NCI-H128 (cell line): ENCODE results near the gene LMOD3.

Source experiments
- DNase-seq: peaks from one replicate; lab custom pipeline; 2025; ENCODE audit not compliant: unreplicated experiment; lab: John Stamatoyannopoulos, UW

Gene LMOD3

DNA sequence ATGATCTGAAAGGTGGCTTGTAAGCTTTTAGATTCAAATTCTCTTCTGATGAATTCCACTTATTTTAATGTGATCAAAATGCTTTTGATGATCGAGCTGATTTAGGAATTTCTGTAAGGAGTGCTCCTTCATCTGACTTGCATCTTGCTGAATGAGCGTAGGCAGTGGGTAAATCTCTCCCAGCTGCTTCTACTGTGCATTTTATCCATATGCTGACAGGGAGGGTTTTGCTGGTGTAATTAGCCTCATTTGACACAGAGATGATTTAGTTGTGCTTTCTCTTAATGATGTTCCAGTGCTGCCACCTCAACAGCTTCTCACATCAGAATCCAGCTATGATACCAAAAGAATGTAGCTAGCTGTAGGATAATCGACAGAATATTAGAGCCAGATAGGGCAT is 3.8 kb upstream of the LMOD3 start:
- no peak for DNase-seq

DNA sequence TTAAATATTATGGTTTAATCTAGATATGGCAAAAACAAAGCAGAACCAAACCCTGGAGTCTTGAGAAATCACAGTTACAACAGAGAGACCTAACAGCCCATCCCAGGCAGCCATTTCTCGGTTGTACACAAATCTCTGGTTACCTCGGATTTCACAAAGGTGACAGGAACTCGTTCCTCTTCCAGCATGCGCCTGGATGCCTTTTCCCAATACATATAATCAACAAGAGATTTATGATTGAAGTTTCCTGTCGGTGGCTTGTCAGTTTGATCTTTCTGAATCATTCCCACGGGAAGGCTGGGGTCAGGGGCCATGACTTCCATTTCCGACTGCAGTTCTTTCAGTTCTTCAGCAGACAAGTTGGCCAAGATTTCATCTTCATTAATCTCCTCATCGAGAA is 445 bp downstream of the LMOD3 start:
- no peak for DNase-seq

DNA sequence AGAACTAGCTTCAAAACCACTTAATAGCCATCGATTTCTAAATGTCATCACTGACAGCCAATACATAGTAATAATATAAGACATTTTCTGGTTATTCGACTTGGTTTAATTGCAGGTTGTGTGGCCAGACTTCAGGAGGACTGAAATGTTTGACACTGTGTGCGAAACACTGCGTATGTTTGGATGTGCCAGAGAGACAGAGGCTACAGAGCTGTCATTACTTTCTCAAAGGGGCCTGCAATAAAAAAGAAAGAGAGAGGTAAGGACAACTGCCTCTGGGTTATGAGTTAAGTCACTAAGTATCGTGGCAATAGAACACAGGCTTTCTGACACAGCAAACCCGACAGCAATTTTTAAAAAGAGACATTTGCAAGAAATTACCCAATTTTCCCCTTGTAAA is 882 bp downstream of the LMOD3 start:
- DNase-seq = no peak

DNA sequence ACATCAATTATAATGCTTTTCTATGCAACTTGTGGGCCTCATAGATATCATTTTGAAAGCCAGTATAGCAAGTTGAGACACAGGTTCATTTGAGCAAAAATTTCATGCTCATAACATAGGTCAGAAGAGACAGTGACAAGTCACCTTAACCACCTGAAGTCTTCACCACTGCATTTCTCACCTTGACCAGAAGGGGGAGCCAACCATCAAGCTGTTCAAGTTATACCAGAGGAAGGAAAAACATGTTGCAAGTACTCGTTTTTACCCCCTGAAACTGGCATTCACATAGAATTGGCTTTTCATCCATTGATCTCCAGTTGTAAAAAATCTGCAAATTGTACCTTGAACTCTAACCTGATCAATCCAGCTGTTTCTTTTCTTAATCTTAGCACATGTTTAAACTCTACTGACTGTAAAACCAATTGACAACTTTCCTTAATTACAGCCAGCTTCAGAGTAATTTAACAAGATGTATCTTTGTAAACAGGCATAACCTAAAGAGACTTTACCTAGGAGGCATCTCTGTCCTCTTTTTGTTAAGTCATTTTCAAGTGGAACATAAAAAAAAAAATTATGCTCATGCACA is 1.4 kb downstream of the LMOD3 start:
- peak; percentile 51 for DNase-seq

DNA sequence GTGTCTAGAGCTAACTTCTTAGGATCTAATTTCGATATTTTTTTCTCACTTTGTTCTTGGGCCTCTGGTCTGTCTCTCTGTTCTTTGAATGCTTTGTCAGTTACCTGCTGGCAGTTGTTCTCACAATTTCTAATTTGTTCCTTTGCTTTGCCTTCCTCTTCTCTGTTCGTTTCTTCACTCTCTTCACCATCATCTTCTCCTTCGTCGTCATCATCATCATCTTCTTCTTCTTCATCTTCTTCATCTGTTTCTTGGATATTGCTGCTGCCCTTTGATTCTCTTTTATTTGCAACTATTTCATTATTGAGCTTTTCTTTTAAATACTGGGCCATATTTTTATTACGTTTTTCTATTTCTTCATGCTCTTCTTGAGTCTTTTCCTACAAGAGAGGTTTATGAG is 2.7 kb downstream of the LMOD3 start:
- no peak for DNase-seq

DNA sequence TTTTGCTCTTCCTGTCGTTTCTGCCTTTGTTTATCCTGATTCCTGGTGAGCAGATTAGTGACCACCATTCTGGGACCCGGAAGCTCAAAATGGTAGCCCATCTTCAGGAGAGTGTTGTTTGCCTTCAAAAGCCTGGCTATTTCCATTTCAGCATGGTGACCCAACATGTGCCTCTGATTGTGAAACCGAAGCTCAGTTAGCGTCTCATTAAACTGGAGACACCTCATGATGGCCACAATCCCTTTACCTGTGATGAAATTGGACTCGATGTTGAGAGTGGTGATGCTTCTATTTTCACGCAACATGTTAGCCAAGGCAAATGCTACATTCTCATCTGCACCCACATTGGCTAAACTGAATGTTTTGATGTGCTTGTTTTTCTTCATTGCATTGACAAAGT is 3.3 kb downstream of the LMOD3 start:
- DNase-seq = no peak

DNA sequence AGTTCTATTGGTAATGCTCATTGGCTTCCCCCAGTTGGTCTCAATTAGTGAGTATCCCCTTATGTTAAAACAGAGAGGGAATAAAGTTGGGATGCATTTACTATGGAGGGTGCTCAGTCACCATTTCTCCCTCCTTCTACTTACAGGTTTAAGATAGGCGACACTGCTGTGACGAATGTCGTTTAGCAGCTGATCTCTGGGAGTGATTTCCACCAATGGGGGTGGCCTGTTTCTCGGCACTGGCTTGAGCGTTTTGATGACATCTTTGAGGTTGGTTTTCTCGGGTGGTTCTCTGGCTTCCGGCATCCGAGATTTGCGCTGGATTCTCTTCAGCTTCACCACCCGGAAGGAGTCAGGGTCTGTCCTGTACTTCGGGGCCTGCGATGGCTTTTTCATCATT is 3.8 kb downstream of the LMOD3 start:
- DNase-seq = no peak

DNA sequence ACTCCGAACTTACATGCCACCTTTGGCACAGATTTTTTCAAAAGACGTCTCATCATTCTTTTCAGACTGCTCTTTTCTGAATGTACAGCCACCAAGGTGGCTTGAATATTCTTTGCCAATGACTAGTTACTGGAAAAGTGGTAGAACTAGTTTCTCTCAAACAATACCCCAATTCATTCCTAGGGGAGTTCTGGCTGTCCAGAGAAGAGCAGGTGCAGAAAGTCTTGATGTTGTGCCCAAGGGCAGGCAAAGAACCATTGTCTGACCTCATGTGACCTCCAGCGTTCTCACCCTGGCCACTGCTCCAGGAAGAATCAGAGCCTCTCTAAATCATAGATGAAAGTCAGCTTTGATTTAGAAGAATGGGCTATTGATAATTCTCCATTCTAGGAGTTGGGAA is 5.5 kb downstream of the LMOD3 start:
- DNase-seq = no peak

DNA sequence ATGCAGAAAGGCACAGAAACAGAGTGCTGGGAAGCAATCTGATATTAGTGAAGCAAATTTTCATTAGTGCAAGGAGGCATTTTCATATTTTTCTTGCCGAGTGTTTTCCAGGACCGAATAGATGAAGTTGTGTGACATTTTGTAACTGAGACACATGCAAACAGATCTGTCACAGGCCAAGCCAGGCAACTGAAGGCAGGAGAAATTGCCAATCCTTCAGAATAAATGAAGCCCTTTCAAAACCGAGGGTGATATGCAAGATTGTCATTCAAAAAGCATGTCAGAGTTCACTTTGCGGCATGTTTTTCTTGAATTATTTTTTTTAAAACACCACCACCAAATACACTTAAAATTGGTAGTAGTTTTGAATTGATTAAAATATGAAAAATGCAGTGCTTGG is 6.2 kb downstream of the LMOD3 start:
- DNase-seq = no peak

DNA sequence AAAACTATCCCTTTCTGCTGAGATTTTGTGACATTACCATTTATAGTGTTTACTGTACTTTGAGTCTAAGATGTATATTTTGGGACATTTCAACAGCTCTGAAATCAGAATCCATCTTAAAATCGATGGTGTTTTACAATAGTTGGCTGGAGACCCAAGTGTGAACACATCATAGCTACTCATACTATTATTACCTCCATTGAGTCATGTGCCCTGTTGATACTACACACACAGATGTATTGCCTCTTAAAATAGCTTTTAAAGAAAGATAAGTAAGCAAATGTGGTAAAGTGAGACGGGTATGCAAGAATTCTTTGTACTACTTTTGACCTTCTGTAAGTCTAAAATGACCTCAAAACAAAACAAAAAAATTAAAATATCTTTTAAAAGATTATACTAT is 6.7 kb downstream of the LMOD3 start:
- no peak for DNase-seq

DNA sequence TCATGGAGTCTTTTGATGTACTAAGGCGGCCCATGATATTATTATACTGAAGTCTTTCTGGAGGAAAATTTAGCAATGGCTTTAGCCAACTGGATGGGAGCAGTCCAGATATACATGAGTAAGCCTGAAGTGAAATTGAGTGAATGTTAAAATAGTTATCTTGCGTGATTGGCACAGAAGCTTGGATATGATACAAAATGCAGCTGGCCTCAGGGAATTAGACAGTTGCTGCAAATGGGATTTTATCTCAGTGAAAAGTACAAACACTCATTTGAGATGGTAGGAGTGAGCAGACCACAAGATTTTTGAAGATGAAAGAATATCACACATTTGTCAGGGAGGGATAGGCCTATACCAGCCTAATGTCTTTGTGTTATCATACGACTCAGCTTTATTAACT is 8.9 kb downstream of the LMOD3 start:
- DNase-seq = no peak

DNA sequence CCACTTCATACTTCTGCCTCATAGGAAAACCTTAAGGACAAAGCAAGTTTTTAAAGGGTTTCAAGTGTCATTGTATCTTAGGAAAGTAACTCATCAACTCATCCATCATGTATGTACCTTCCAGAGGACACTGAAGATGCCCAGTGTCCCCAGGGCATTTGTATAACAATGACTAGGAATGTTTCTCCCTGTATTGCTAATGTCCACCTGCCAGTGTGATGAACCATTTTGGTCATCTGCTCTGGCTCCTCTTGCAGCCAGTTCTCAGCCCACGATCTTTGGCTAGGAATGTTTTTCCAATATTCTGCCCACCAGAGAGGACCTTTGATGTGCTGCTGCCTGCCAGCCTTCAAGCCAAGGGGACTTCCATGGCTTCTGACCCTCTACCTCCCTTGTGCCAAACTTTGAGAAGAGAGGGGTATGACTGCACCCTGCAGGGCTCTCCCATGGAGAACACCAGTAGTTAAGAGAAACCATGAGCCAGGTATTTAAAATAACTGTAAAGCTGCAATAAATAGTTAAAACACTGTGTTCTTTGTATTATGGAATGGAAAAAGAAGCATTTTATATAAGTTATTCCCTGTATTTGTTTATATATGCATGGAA is 11.4 kb downstream of the LMOD3 start:
- no peak for DNase-seq

DNA sequence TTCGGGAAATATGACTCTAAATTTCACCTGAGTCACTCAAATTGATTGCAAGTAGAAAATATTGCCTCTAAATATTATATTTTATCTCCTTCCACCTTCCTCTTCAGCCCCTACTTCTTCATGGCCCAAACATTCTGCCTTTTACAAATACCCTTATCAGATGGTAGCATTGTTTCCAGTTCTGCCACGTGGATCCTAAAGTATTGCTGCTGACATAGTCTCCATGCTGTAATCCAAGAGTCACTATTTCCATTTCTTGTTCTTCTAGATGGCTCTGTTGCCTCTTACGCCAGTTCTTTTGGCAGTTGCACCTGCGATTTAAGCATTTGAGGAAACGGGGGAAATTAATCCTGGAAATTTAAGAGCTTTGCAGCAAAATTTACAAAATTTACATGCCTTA is 13.6 kb downstream of the LMOD3 start:
- no peak for DNase-seq

DNA sequence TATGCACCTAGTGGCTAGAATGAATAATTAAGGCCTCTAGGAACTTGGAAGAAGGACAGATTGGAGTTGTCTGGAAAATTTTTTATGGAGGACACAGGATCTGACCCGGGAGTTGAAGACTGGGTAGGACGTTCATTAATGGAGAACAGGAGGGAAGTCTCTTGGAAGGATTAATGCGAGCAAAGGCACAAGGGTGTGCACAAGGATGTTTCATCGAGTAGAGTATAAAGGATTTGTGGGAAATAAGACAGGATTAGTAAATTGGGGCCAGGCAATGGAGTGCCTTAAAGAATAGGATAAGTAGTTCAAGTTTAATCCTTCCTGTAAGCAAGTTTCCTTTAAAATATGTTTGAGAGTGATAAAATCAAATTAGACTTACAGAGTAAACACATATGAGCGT is 14.6 kb downstream of the LMOD3 start:
- no peak for DNase-seq

DNA sequence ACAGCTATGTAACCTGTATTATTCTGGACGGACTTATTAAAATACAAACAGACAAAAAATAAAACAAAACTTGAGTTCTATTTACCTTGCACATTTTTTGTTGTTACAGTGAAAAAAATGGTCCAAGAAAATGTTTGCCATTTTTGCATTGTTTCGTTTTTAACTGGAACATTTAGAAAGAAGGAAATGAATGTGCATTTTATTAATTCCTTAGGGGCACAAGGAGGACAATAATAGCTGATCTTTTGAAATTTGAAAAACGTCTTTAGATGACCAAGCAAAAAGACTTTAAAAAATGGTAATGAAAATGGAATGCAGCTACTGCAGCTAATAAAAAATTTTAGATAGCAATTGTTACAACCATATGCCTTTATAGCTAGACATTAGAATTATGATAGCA is 17.1 kb downstream of the LMOD3 start:
- no peak for DNase-seq

DNA sequence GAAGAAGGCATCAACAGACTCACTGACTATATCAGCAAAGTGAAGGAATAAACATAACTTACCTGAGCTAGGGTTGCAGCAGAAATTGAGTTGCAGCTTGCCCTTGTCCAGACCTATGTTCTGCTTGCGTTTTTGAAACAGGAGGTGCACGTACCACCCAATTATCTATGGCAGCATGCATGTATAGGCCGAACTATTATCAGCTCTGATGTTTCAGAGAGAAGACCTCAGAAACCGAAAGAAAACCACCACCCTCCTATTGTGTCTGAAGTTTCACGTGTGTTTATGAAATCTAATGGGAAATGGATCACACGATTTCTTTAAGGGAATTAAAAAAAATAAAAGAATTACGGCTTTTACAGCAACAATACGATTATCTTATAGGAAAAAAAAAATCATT is 17.8 kb downstream of the LMOD3 start:
- DNase-seq = no peak

DNA sequence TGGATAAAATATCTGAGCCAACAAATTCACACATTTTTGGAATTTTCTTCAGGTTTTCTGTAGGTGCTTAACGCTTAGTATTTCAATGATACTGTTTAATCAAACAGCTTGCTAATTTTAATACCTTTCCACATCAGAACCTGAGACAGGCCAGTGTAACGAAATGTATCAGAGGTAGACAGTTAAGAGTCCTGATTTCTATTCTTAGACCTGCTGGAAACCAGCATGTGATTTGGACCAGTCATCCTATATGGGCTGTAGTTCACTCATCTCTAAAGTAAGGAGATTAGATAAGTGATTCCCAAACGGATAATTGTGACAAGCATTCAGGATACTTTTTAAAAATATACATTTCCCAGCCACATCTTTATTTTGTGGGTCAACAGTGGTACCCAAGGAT is 19.3 kb downstream of the LMOD3 start:
- DNase-seq = no peak

DNA sequence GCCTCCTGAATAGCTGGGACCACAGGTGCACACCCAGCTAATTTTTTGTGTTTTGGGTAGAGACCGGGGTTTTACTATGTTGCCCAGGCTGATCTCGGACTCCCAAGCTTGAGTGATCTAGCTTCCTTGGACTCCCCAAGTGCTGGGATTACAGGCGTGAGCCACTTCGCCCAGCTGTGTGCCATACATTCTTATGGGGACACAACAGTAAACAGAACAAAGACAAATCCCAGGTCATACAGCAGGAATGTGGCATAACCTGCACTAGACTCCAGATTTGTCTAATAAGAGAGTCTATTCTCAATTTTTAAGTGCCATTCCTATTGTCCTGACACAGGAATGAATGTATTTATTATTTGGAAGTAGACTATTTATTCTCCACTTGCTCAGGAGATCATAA is 20.0 kb downstream of the LMOD3 start:
- DNase-seq = no peak

DNA sequence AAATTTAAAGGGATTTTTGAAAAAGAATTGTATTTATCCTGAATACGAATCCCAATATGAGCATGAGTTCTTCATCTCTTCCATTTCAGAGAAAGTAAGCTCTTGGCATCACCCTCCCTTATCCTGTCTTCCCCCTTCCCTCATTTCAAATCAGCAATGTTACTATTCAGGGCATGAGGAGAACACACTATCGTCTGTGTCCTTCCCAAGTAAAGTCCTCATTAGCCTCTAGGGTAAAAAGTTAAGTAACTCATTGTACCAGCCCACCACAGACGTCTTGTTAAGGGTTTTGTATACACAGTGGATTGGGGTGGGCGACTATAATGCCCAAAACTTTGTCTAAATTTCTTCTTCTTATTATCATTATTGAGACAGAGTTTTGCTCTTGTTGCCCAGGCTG is 22.8 kb downstream of the LMOD3 start:
- DNase-seq = no peak

DNA sequence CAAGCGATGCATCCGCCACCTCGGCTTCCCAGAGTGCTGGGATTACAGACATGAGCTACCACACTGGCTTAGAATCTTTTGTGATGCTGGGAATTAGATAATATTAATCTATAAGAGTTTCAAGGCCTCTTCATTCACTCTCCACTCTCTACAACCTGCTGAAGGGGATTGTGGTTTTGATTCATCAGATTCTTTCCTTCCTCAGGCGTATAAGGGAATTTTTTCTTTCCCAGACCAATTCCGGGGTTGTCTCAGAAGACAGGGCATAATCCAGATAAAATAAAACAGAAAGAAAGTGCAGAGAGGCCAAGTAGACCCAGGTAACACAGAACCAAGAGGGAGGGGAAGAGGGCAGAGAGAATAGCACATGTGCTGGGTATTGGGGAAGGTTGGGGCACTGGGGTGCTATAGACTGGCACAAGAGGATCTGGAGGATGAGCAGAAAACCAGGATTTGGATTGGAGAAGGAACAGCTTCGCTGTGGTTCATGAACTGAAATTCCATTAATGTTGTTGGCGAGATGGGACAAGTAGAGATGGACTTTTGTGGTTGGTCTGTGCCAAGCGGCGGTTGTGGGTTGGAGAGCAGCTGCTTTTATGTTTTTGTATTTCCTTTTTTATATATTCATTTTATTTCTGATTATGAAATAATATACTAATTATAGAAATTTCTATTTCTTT is 24.8 kb downstream of the LMOD3 start:
- DNase-seq = no peak

DNA sequence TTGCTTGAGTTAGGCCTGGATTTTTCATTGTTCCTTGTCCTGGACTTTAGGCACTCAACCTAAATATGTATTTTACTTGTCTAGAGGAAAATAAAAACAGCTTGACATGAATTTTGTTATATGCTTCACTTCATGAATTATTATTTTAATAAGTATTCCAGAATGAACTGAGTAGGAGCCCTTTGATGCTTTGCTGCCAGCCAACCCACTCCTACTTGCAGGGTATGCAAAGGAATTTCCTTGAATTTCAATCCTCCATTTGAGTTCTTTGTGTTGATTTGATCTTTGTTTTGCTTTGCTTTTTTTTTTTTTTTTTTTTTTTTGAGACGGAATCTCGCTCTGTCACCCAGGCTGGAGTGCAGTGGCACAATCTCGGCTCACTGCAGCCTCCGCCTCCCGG is 26.1 kb downstream of the LMOD3 start:
- no peak for DNase-seq

DNA sequence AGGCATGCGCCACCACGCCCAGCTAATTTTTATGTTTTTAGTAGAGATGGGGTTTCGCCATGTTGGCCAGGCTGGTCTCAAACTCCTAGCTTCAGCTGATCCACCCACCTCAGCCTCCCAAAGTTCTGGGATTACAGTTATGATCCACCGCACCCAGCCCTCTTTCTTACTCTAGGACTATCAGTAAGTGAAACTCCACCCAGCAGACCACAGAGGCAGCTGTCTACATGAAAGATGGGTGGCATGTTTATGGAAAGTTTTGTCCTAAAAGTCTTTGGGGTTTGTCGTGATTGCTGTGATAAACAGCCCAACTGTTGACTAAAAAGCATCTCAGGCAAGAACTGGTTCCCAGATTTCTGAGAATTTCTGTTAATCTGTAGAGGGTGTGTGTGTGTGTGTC is 26.8 kb downstream of the LMOD3 start:
- DNase-seq = no peak
